Measurements from ENCODE around the gene HMGB2. TPM values are rescaled to one million over a fixed set of nuclear protein-coding genes. Genes with fewer than 3 reads are reported as not detected.
A peak's percentile ranks its signal among the peaks of the same experiment; 100 is the strongest.

Gene HMGB2
- total and polyA plus RNA-seq, 2 of the 8 experiments (the other 6 are each of a cell fraction or from before 2014, with no cell fraction given) = 54.7 to 218 TPM

- peak overlapping the region; percentile 74 for H4K5ac ChIP-seq (ENCODE audit: insufficient read length, low read depth, low read length)
- no peak overlapping the region for H4K91ac ChIP-seq (replicated peaks; ENCODE audit: insufficient read length, low read length)
- no peak overlapping the region for H2BK15ac ChIP-seq (ENCODE audit: low read length)
- H2BK12ac ChIP-seq (ENCODE audit: low read depth, low read length) = no peak overlapping the region
- peaks cover 0 to 4% (median 3%) of the 10 kb centered on the region in 4 experiments; a peak in 4 of 7 replicates for H3K4me1 ChIP-seq (replicated peaks in 1 of 4; ENCODE audit: control insufficient read depth in 3 of 4, insufficient read depth in 4 of 4, low read length in 3 of 4)
- no peak overlapping the region for H4K8ac ChIP-seq (ENCODE audit: extremely low read depth, insufficient read depth, low read length)
- 37% methylated on average over 3 of the region's 3 CpGs; no CpG with 5 or more reads in 1 of the 2 experiments for WGBS, 2 experiments (ENCODE audit: extremely low coverage in 1 of 2, insufficient coverage in 1 of 2, insufficient read length in 1 of 2, insufficient replicate concordance in 2 of 2, low coverage in 1 of 2, low lambda C conversion rate in 2 of 2, missing lambda C conversion rate in 1 of 2)
- H3K9ac ChIP-seq (replicated peaks in 1 of 4; ENCODE audit: extremely low read depth in 1 of 4, low read depth in 3 of 4, low read length in 3 of 4) = no peak overlapping the region
- H2AK5ac ChIP-seq (ENCODE audit: low read depth, low read length) = no peak overlapping the region
- no peak overlapping the region for H3K4ac ChIP-seq (replicated peaks; ENCODE audit: insufficient read length, low read depth, low read length)
- no peak overlapping the region for H3K23ac ChIP-seq (ENCODE audit: insufficient read length)
- ChIA-PET CTCF (ENCODE audit: partially characterized antibody) (interaction anchor here (0.6 to 4.9 kb wide), 21 partner anchors 10 to 740 kb away, joined by 3 to 38 read pairs (median 3); partner anchors contain the start of gene HMGB2), POLR2A (ENCODE audit: partially characterized antibody) (interaction anchor here (1.4 to 11.3 kb wide), 2 partner anchors 11 to 16 kb away, joined by 3 to 91 read pairs; partner anchors contain the start of gene HMGB2)
- H2BK5ac ChIP-seq (ENCODE audit: low read depth, low read length) = no peak overlapping the region
- H3K9me3 ChIP-seq (ENCODE audit: insufficient read depth in 2 of 2, low read depth in 1 of 2, low read length in 1 of 2) = no peaks in the 10 kb centered on the region
- H3K23me2 ChIP-seq (ENCODE audit: low read depth, low read length) = no peaks in the 10 kb centered on the region
- no peak overlapping the region for H3K27ac ChIP-seq (ENCODE audit: low read depth, low read length)
- H3K14ac ChIP-seq (ENCODE audit: insufficient read length) = no peak overlapping the region
- DNase-seq (ENCODE audit: low read depth in 1 of 2, low spot score in 2 of 2) (no peak), FAIRE-seq (no peak)
- H2BK120ac ChIP-seq (replicated peaks; ENCODE audit: low read depth, low read length) = no peak overlapping the region
- no peak overlapping the region for H3K56ac ChIP-seq (replicated peaks; ENCODE audit: insufficient read length, low read depth, low read length)
- H3K4me2 ChIP-seq (ENCODE audit: insufficient read depth in 1 of 2, low read depth in 2 of 2, low read length in 2 of 2) = peak overlapping the region in 1 of 2 experiments; percentile 51; a peak in 2 of 4 replicates
- no peaks in the 10 kb centered on the region for H3K79me1 ChIP-seq (ENCODE audit: low read depth, low read length)
- no peaks in the 10 kb centered on the region for H4K20me1 ChIP-seq (replicated peaks in 1 of 2; ENCODE audit: control insufficient read depth in 1 of 2, insufficient read depth in 2 of 2, low read length in 2 of 2)
- no peak overlapping the region for H2AFZ ChIP-seq (ENCODE audit: low read length)
- no peak for TF ChIP-seq BACH1 (IDR thresholded peaks at IDR 0.05; ENCODE audit: low read length)
- TF ChIP-seq JUND (IDR thresholded peaks at IDR 0.05; ENCODE audit: low read length) = peak; percentile 72
- no peaks in the 10 kb centered on the region for H3K27me3 ChIP-seq (replicated peaks in 1 of 4; ENCODE audit: control insufficient read depth in 3 of 4, extremely low read depth in 1 of 4, insufficient read depth in 3 of 4, low read length in 3 of 4)
- H3K36me3 ChIP-seq (ENCODE audit: control insufficient read depth in 2 of 4, insufficient read depth in 4 of 4, low read length in 3 of 4) = peaks cover 0 to 55% (median 14%) of the 10 kb centered on the region in 4 experiments; a peak in 5 of 8 replicates
- no peak overlapping the region for H3K18ac ChIP-seq (ENCODE audit: extremely low read depth, low read length)
- no peak overlapping the region for H2BK20ac ChIP-seq (ENCODE audit: low read length)
- no peaks in the 10 kb centered on the region for H3K79me2 ChIP-seq (ENCODE audit: control insufficient read depth in 1 of 2, insufficient read depth in 2 of 2, low read length in 2 of 2)
- peak overlapping the region in 1 of 4 experiments; percentile 29; a peak in 1 of 8 replicates for H3K4me3 ChIP-seq (ENCODE audit: extremely low read depth in 1 of 4, insufficient read depth in 2 of 4, low read depth in 3 of 4, low read length in 4 of 4)
These were observed 15.4 kb downstream of the HMGB2 start for GRCh38 chr4:173318648-173319211.
